Stimulated activated CD4-positive, alpha-beta T cell treated with anti-CD3 and anti-CD28 coated beads, Interleukin-2, amount 100 ng/mL, for 24 hours (primary cell): ENCODE results near the gene RELT.

Experiments used
- DNase-seq, 2 donors: peaks; one replicate each; pipeline ENCODE4 v3.0.0-alpha.2; 2020

RELT gene

GRCh38 chr11:73376160-73376802 is at the start of gene RELT:
Gene RELT, plus strand, starts transcription at chr11:73376399. Its CDS starts 12,738 bp downstream, at chr11:73389137.
- peak; percentile 95 to 97 for DNase-seq

- no peak for DNase-seq
Measured at GRCh38 chr11:73326929-73327811, 49.0 kb upstream of the RELT start.

DNA sequence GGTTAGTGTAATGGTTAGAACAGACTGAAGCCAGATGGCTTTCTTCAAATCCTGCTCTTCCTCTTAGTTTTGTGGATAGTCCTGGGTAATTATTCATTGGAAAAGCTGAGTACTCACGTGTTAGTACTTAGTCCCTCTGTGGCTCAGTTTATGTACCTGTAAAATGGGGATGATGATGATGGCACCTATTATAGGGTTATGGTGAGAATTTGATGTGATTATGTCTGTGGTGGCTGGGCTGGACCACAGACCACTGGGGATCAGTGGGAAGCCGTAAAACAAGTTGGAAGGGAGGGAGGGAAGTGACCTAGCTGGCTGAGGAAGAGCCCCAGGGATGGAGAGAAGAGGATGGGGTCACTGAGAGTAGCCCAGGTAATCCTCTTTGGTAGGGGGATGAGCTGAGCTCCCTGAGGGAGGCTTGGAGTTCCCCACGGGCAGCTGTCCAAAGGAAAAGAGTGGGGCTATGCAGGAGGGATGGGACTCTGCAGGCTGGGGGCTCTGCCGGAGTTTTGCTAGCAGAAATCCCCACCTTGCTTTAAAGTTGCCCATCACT is 48.3 kb upstream of the RELT start:
- DNase-seq = no peak

DNA sequence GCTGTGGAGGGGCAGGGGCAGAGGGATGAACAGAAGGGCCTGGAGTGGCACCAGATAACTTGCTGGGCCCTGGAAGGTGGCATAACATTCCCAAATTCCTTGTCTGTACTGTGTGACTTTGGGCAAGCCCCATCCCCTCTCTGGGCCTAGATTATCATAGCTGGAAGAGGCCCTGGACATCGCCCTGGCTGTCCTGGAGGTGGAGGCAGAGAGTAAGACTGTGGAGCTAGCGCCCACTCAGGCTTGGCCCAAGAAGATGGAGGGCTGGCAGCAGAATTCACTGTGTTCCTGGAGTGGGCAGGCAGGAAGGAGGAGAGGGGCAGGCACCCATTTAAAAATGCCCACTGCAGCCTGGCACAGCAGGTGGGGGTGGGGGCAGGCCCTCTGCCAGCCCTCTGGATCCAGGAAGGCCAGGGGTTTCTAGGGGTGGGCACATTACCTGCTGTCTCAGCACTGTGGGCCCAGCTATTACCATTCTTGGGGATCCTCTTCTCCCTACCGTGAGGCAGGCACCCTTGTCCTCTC is 45.6 kb upstream of the RELT start:
- DNase-seq = no peak

GRCh38 chr11:73331138-73331916 is 44.9 kb upstream of the RELT start:
- DNase-seq = no peak

GRCh38 chr11:73333173-73333572 is 43.0 kb upstream of the RELT start:
- no peak for DNase-seq

DNA sequence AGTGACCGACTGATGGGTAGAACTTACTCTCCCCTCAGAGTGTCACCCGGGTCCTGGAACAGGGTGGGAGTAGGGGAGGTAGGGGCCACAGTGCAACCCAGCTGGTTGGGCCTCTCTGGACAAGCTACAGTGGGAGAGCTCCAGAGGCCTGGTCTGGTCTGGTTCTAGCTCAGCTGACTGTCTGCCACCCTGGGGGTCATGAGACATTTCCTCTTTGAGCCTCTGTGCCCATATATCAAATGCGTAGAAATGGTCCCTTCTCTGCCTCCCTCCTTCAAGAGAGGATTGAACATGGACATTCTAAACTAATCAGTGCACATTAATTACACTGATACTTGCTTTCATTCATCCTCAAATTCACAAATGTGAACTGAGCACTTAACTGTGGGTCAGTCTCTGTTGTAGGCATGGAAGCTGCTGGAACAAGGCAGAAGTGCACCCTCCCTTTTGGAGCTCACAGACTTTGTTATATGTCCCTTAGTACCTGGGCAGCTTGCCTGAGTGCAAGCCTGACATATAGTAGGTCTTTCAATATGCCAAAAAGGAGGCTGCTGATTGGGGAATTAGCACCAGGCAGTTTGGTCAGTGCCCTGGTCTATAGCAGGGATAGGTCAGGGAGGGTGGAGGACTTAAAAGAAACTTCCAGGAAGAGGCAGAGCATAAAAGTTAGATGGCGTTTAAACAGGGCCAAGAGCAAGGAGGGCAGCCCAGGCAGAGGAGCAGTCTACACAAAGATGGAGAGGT is 42.4 kb upstream of the RELT start:
- no peak for DNase-seq

DNA sequence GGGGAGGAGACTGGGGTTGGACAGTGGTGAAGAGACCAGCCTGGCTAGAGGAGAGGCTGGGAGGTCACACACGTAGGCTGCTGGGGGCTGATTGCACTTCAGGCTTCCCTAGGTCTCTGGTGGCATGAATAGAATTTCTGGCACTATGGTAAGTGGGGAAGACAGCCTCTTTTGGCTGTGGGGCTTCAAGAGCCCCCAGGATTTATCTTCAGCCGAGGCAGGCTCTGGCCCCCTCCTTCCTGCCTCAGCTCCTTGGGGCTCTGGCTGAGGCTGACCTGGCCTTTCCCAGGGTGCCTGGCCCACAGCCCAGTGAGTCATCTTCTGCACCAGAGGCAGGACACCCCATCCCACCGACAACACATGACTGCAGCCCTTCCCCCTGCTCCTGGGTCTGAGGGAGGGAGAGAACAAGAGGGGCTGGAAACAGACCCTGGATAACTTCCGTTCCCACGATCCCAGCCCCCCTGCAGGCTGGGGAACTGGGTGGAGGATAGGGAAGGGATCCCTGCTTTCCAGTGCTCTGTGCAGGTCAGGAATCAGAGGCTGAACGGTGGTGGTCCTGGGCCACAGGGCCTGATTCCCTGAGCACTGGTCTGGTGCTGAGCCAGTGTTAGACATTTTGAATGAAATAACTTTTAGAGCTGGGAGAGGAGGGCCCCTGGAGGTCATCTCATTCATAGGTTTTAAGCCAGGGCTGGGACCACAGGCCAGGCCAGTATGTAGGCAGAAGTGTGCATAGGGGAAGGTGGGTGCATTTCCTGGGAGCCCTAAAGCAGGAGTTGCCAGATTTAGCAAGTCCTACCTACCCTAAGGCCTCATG is 41.6 kb upstream of the RELT start:
- no peak for DNase-seq

- DNase-seq = peak; percentile 85 to 87
Measured at GRCh38 chr11:73335204-73335923, 40.8 kb upstream of the RELT start.

DNA sequence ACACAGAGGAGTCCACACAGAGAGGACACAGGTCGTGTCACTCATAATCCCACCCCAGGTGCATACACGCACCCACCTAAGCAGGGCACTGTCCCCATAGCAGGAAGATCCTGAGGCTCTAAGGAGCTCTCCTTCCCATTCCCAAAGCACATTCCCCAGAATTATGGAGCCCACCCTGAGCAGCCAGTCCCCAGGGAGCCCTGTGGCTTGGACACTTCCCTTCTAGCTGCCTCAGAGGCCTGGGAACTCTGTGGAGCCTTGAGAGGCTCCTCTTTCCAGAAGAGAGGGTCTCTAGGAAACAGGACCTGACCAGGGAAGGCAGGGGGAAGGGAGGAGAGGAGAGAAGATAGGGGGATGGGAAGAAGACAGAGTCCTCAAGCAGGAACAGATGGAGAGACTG is 38.4 kb upstream of the RELT start:
- no peak for DNase-seq

DNA sequence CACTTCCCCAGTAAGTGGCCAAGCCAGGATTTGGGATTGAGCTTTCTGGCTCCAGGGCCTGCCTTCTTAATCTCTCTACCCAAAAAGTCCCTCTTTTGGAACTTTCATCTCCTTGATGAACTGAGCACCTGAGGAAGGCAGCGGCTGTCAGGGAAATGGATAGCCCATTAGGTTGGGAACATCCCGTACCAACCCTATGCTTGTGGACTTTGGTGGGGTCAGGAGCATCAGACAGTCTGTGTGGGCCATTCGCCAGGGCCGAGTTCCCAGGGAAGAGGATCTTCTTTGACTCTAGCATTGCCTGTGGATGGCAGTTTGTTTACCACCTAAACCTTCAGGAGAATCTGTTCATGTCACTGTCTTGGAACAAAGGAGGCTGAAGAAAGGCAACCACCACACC is 37.9 kb upstream of the RELT start:
- DNase-seq = no peak

GRCh38 chr11:73340164-73340563 is 36.0 kb upstream of the RELT start:
- DNase-seq = no peak

DNA sequence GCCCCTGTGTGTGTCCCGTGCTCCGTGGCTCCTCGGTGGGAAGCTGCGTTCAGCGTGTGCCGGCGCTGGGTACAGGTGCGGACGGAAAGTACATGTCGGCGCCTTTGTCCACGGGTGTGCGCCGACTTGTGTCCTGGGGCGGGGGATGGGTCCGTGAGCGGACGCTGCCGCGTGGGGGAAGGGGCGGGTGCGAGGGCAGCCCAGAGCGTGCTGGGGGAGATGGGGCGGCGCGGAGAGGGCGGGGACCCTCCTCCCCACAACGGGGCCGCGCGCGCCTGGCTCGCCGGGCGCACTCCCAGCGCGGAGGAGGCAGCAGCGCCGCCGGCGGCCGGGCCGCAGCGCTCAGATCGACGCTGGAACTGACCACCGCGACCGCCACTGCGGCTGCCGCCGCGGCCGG is 33.6 kb upstream of the RELT start:
- no peak for DNase-seq

GRCh38 chr11:73343076-73343873 is 32.9 kb upstream of the RELT start:
- no peak for DNase-seq

- no peak for DNase-seq
Measured at GRCh38 chr11:73344191-73344607, 32.0 kb upstream of the RELT start.

DNA sequence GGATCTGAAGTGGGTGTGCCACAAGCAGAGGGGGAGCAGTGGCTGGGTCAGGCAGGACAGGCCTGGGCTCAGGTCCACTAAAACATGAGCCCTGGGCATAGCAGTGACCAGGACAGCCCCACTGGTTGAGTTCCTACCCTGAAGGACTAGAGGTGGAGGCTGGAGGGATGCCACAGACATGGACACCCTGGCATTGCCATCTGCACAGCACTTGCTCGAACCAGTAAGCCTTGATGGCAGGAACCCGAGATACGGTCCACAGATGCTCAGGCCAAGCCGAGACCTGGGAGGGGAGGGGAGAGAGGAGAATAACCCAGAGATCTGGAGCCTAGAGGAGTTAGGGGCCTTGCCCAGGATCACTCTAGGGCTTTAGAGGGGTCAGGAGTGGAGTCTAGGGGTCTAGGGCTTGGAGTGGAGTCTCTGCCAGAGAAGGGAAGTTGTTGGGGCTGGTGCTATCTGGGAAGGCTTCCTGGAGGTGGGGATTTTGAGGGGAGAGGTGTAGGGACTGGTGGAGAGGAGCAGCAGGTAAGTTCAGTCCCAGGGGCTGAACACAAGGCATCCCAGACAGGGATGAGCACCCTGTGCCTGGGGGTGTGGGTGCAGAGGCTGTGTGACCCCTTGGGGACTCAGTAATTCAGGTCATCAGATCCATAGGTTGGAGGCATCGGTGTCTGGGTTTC is 30.6 kb upstream of the RELT start:
- DNase-seq = no peak

GRCh38 chr11:73346186-73346935 is 29.8 kb upstream of the RELT start:
- no peak for DNase-seq

DNA sequence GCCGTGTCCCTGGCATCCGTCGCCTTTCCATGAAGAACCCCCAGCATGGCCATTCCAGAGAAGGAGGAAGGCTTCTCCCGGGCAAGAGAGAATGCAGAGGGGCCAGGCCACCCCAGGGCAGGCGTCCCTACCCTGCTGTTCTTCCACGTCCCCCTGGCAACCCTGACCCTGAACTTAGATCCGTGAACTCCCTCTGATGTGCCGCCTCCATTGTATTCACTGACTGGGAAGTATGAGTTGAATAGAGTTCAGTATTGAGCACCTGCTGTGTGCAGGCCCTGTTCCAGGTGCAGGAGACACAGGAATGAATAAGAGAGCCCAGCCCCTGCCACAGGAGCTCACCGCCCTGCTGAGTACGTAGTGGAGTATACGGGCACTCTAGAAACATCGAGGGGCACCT is 29.1 kb upstream of the RELT start:
- no peak for DNase-seq
